ENCODE data around the gene SLC26A1. TPM values are rescaled to one million over a fixed set of nuclear protein-coding genes. Genes with fewer than 3 reads are reported as not detected.

Gene SLC26A1
- total RNA-seq, 4 donors from 2014 or later, result 0.44 to 0.57 TPM; not detected in 2

DNA sequence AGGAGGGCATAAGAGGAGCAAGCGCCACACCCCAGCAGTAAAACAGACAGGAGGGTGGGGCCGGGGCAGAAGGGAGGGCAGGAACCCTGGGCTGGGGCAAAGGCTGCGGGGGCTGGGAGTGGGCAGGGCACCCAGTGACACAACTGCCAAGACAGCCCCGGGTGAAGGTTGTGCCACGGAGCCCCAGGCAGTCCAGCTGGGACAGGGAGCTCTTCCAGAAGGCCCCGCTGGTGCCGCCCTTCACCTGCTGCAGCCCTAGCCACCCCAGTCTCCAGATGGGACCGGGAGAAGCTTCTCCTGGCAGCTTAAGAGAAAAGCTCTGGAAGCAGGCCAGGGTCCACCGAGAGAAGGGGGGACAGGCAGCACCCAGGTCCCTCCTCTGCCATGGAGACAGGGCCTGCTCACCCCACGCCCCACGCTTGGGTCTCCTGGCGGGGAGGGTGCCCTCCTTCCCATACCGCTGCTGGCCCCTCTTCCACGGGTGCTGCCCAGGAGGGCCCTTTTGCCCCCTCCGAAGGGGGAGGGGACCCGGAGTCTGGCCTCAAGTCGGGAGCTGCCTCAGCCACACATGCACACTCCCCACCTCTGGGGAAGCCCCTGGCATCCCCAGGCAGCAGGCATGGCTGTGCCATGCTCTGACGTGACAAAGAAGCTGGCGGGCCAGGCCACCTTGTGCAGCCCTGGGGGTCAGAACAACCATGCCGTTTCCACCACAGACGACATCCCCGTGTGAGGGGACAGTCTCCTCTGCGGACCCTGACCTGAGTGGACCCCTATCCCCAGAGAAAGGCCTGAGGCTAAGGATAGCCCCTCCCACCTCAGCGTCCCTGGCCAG, 21.3 kb downstream of the SLC26A1 start:
- TF ChIP-seq, protein P1, sequence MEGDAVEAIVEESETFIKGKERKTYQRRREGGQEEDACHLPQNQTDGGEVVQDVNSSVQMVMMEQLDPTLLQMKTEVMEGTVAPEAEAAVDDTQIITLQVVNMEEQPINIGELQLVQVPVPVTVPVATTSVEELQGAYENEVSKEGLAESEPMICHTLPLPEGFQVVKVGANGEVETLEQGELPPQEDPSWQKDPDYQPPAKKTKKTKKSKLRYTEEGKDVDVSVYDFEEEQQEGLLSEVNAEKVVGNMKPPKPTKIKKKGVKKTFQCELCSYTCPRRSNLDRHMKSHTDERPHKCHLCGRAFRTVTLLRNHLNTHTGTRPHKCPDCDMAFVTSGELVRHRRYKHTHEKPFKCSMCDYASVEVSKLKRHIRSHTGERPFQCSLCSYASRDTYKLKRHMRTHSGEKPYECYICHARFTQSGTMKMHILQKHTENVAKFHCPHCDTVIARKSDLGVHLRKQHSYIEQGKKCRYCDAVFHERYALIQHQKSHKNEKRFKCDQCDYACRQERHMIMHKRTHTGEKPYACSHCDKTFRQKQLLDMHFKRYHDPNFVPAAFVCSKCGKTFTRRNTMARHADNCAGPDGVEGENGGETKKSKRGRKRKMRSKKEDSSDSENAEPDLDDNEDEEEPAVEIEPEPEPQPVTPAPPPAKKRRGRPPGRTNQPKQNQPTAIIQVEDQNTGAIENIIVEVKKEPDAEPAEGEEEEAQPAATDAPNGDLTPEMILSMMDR (IDR thresholded peaks at IDR 0.05; ENCODE audit: low read depth), result no peak

GRCh38 chr4:970854-971520, 22.2 kb downstream of the SLC26A1 start:
- TF ChIP-seq, protein P1 (IDR thresholded peaks at IDR 0.05; ENCODE audit: low read depth), result no peak

- TF ChIP-seq, protein P1 (IDR thresholded peaks at IDR 0.05; ENCODE audit: low read depth), result no peak
Measured at GRCh38 chr4:970046-970745, 23.0 kb downstream of the SLC26A1 start.

GRCh38 chr4:968621-969394, 24.4 kb downstream of the SLC26A1 start:
- TF ChIP-seq, protein P1 (IDR thresholded peaks at IDR 0.05; ENCODE audit: low read depth), result no peak

DNA sequence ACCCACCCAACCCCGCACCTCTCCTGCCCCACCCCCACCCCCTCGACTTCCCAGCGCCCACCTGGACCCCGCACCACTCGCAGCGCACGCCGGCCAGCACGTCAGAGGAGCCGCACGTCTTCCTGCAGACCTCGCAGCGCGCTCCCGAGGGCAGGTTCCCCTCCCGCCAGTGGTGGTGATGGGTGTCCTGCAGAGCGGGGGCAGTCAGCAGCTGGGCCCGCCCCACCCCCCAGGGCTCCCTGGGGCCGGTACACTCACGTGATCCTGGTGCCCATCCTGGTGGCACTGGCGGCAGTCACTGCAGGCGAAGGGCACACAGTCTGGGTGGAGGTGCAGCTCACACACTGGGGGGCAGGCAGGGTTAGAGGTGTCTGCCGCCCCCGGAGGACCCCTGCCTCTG, 25.0 kb downstream of the SLC26A1 start:
- TF ChIP-seq, protein P1 (IDR thresholded peaks at IDR 0.05; ENCODE audit: low read depth), result no peak

DNA sequence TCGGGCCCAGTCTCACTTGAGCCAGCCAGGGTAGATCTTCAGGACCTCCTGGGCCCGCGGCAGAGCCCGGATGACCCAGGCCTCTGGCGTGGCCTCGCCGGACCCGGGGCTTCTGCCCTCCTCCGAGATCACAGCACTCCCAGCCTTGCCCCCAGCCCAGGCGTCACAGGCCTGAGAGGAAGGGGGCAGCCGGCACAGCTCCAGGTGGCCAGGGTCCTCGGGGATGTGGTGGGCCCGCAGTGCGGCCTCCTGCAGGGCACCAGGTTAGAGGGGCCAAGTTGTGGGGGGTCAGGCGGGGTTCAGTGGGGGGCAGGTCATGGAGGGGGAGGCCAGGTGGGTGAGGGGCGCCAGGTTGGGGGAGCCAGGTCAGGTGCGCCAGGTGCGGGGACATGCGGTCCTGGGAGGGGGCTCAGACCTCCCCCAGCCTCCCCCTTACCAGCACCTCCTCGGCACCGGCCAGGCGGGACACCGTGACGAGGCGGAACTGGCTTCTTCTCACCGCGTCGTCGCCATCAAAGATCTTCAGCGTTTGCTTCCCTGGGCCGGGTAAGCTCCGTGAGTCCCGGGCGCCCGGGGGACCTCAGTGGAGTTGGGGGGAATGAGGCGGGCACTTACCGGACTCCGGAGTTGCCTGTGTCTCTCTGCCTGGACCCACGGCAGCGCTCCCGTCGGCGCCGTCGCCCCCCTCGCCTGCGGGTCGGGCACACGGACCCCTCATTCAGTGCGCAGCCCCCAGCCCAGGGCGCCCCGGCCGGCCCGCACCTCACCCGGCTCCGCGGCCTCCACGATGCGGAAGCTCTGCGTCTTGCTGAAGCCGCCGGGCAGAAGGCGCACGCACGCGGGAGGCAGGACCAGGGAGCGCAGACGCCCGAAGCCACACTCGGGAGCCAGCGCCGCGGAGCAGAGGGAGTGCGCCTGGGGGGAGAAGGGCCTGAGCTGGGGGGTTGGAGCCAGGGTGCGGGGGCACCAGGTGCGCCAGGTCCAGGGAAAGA, 25.8 kb downstream of the SLC26A1 start:
- TF ChIP-seq, protein P1 (IDR thresholded peaks at IDR 0.05; ENCODE audit: low read depth), result no peak
